Brain microvascular endothelial cell (primary cell): ENCODE measurements around the gene DOCK1.

ENCODE experiments used
- DNase-seq: peaks from one replicate; pipeline ENCODE4 v3.0.0-alpha.2; 2020
- H3K27ac ChIP-seq: fragments of 250-450 bp; sonication (Bioruptor Pico); 2 replicates; pipeline ENCODE4 v1.5.1; 2020; ENCODE audit warnings: mild to moderate bottlenecking, moderate library complexity
- H3K27me3 ChIP-seq: fragments of 250-450 bp; sonication (Bioruptor Pico); replicated peaks from 2 replicates; pipeline ENCODE4 v1.5.1; 2020; ENCODE audit warnings: mild to moderate bottlenecking
- H3K36me3 ChIP-seq: fragments of 250-450 bp; sonication (Bioruptor Pico); replicated peaks from 2 replicates; pipeline ENCODE4 v1.5.1; 2020; ENCODE audit warnings: mild to moderate bottlenecking
- H3K4me3 ChIP-seq: 2 replicates; pipeline ENCODE4 v1.5.1; 2011; ENCODE audit warnings: low read depth, mild to moderate bottlenecking, control low read depth, low read length, moderate library complexity
- CTCF ChIP-seq: IDR thresholded peaks from 2 replicates; pipeline ENCODE4 v1.5.1; 2011; ENCODE audit warnings: low read depth, mild to moderate bottlenecking, moderate library complexity, low read length, control low read depth, inconsistent platforms; ENCODE audit errors: missing control alignments
- in situ Hi-C: cut with HindIII; loops from 2 replicates; pipeline ENCODE4 v1.10.0; 2017; ENCODE audit warnings: low sequenced_read_pairs, low pct_ligation_motif_present

The DOCK1 gene

GRCh38 chr10:126946746-126947145, 41.5 kb downstream of the DOCK1 start:
- TF ChIP-seq CTCF, result no peak
- DNase-seq, result no peak
- in situ Hi-C loops, result no loop called here
- Histone ChIP-seq H3K27me3 (no peaks in the 10 kb centered on the region), H3K36me3 (no peaks in the 10 kb centered on the region), H3K4me3 (no peak overlapping the region), H3K27ac (no peak overlapping the region)

GRCh38 chr10:126948355-126949160, 43.3 kb downstream of the DOCK1 start:
- TF ChIP-seq CTCF, result no peak
- H3K36me3 ChIP-seq, result no peaks in the 10 kb centered on the region
- no peaks in the 10 kb centered on the region for H3K27me3 ChIP-seq
- in situ Hi-C loops, result no loop called here
- H3K4me3 ChIP-seq, result no peak overlapping the region
- no peak for DNase-seq
- H3K27ac ChIP-seq, result no peak overlapping the region

GRCh38 chr10:126949161-126949503, 43.9 kb downstream of the DOCK1 start:
- no peak overlapping the region for H3K27ac ChIP-seq
- no peak for DNase-seq
- H3K27me3 ChIP-seq, result no peaks in the 10 kb centered on the region
- H3K4me3 ChIP-seq, result no peak overlapping the region
- no peak for TF ChIP-seq CTCF
- in situ Hi-C loops, result no loop called here
- no peaks in the 10 kb centered on the region for H3K36me3 ChIP-seq

GRCh38 chr10:126950401-126951105, 45.3 kb downstream of the DOCK1 start:
- in situ Hi-C loops, result no loop called here
- Histone ChIP-seq H3K4me3 (no peak overlapping the region), H3K36me3 (no peaks in the 10 kb centered on the region), H3K27ac (no peak overlapping the region), H3K27me3 (no peaks in the 10 kb centered on the region)
- TF ChIP-seq CTCF, result no peak
- no peak for DNase-seq

- in situ Hi-C loops, result no loop called here
These were observed 48.7 kb downstream of the DOCK1 start for GRCh38 chr10:126953886-126954285.

More at GRCh38 chr10:126953886-126954285, 48.7 kb downstream of the DOCK1 start:
- Histone ChIP-seq H3K4me3 (no peak overlapping the region), H3K27ac (no peak overlapping the region), H3K36me3 (no peaks in the 10 kb centered on the region), H3K27me3 (no peaks in the 10 kb centered on the region)
- no peak for TF ChIP-seq CTCF
- no peak for DNase-seq
